ENCODE results near the gene GJA3. TPM values are rescaled to one million over a fixed set of nuclear protein-coding genes. Genes with fewer than 3 reads are reported as not detected.

The GJA3 gene
- total and polyA plus RNA-seq, 2 of the 8 experiments (the other 6 are each of a cell fraction or from before 2014, with no cell fraction given) = 0.12 to 0.60 TPM

- peaks cover 0 to 5% (median under 1%) of the 10 kb centered on the region in 4 experiments; a peak in 3 of 7 replicates for H3K4me1 ChIP-seq (replicated peaks in 1 of 4; ENCODE audit: control insufficient read depth in 3 of 4, insufficient read depth in 4 of 4, low read length in 3 of 4)
- no peaks in the 10 kb centered on the region for H3K9me3 ChIP-seq (ENCODE audit: insufficient read depth in 2 of 2, low read depth in 1 of 2, low read length in 1 of 2)
- H4K20me1 ChIP-seq (replicated peaks in 1 of 2; ENCODE audit: control insufficient read depth in 1 of 2, insufficient read depth in 2 of 2, low read length in 2 of 2) = no peaks in the 10 kb centered on the region
- no peak overlapping the region for H4K5ac ChIP-seq (ENCODE audit: insufficient read length, low read depth, low read length)
- H3K27me3 ChIP-seq (replicated peaks in 1 of 4; ENCODE audit: control insufficient read depth in 3 of 4, extremely low read depth in 1 of 4, insufficient read depth in 3 of 4, low read length in 3 of 4) = no peaks in the 10 kb centered on the region; a peak in 2 of 7 replicates
- no peak overlapping the region for H2AK5ac ChIP-seq (ENCODE audit: low read depth, low read length)
- 89% methylated on average over 10 of the region's 10 CpGs; no CpG with 5 or more reads in 1 of the 2 experiments for WGBS, 2 experiments (ENCODE audit: extremely low coverage in 1 of 2, insufficient coverage in 1 of 2, insufficient read length in 1 of 2, insufficient replicate concordance in 2 of 2, low coverage in 1 of 2, low lambda C conversion rate in 2 of 2, missing lambda C conversion rate in 1 of 2)
- no peak overlapping the region for H3K27ac ChIP-seq (ENCODE audit: low read depth, low read length)
- no peak overlapping the region for H2BK5ac ChIP-seq (ENCODE audit: low read depth, low read length)
- H2AFZ ChIP-seq (ENCODE audit: low read length) = 0 out of 2 replicates have a peak overlapping the region, but pooled peaks have one; percentile 47
- H2BK15ac ChIP-seq (ENCODE audit: low read length) = no peak overlapping the region
- no peak for FAIRE-seq
- no peak for DNase-seq (ENCODE audit: low read depth in 1 of 2, low spot score in 2 of 2)
- H3K4me2 ChIP-seq (ENCODE audit: insufficient read depth in 1 of 2, low read depth in 2 of 2, low read length in 2 of 2) = no peak overlapping the region
- peaks cover 7% of the 10 kb centered on the region; the same call in 1 of the 2 replicates for H3K23me2 ChIP-seq (ENCODE audit: low read depth, low read length)
- ChIA-PET POLR2A (ENCODE audit: partially characterized antibody) (no interaction called here), CTCF (ENCODE audit: partially characterized antibody) (interaction anchor here (1.5 kb wide), 1 partner anchor 17 kb away, joined by 4 read pairs; no protein-coding TSS in a partner anchor)
- no peaks in the 10 kb centered on the region for H3K79me1 ChIP-seq (ENCODE audit: low read depth, low read length)
- H3K18ac ChIP-seq (ENCODE audit: extremely low read depth, low read length) = no peak overlapping the region
- no peak overlapping the region; the same call in 1 of the 2 replicates for H4K8ac ChIP-seq (ENCODE audit: extremely low read depth, insufficient read depth, low read length)
- no peak overlapping the region for H3K56ac ChIP-seq (replicated peaks; ENCODE audit: insufficient read length, low read depth, low read length)
- H2BK120ac ChIP-seq (replicated peaks; ENCODE audit: low read depth, low read length) = no peak overlapping the region
- no peak overlapping the region for H3K9ac ChIP-seq (replicated peaks in 1 of 4; ENCODE audit: extremely low read depth in 1 of 4, low read depth in 3 of 4, low read length in 3 of 4)
- no peak overlapping the region for H3K14ac ChIP-seq (ENCODE audit: insufficient read length)
- no peak overlapping the region for H3K4ac ChIP-seq (replicated peaks; ENCODE audit: insufficient read length, low read depth, low read length)
- no peaks in the 10 kb centered on the region for H3K36me3 ChIP-seq (ENCODE audit: control insufficient read depth in 2 of 4, insufficient read depth in 4 of 4, low read length in 3 of 4)
- no peaks in the 10 kb centered on the region for H3K79me2 ChIP-seq (ENCODE audit: control insufficient read depth in 1 of 2, insufficient read depth in 2 of 2, low read length in 2 of 2)
- no peak overlapping the region for H3K4me3 ChIP-seq (ENCODE audit: extremely low read depth in 1 of 4, insufficient read depth in 2 of 4, low read depth in 3 of 4, low read length in 4 of 4)
- no peak overlapping the region for H4K91ac ChIP-seq (replicated peaks; ENCODE audit: insufficient read length, low read length)
- H2BK20ac ChIP-seq (ENCODE audit: low read length) = no peak overlapping the region
- no peak overlapping the region for H3K23ac ChIP-seq (ENCODE audit: insufficient read length)
- TF ChIP-seq ATF2 (IDR thresholded peaks at IDR 0.05; ENCODE audit: low read length) (no peak), GTF2F1 (IDR thresholded peaks at IDR 0.05; ENCODE audit: borderline replicate concordance, low read depth, low read length) (no peak), PHF8 (conservative IDR thresholded peaks at IDR 0.05; ENCODE audit: low read depth, low read length) (no peak), TEAD4 (IDR thresholded peaks at IDR 0.05; ENCODE audit: low read depth, low read length) (no peak), POU5F1 (IDR thresholded peaks at IDR 0.05; ENCODE audit: low read depth, low read length) (no peak), RBBP5 (IDR thresholded peaks at IDR 0.05; ENCODE audit: borderline replicate concordance, low read depth, low read length) (no peak), KDM5A (IDR thresholded peaks at IDR 0.05; ENCODE audit: low read length) (no peak), RFX5 (IDR thresholded peaks at IDR 0.05; ENCODE audit: borderline replicate concordance, low read depth, low read length) (no peak), EZH2 (IDR thresholded peaks at IDR 0.05; ENCODE audit: low read depth, low read length, severe bottlenecking) (no peak), CEBPB (IDR thresholded peaks at IDR 0.05; ENCODE audit: low read depth, low read length) (no peak), TCF12 (IDR thresholded peaks at IDR 0.05; ENCODE audit: low read depth, low read length) (no peak), POLR2A (IDR thresholded peaks at IDR 0.05; ENCODE audit: control extremely low read depth in 1 of 2, low read depth in 2 of 2, low read length in 2 of 2) (no peak)
- no peak overlapping the region for H2BK12ac ChIP-seq (ENCODE audit: low read depth, low read length)
Measured at GRCh38 chr13:20114066-20114610, 46.7 kb downstream of the GJA3 start.
